Loucy (cell line): ENCODE results near the gene MAST4.

Experiments
- CTCF ChIP-seq: fragments of 200-600 bp; sonication (generic); conservative IDR thresholded peaks from 2 replicates; pipeline ENCODE4 v1.5.1; 2014; ENCODE audit warnings: mild to moderate bottlenecking, antibody characterized with exemption, low read length
- EZH2phosphoT487 ChIP-seq: fragments of 200-600 bp; IDR thresholded peaks from 2 replicates; pipeline ENCODE4 v1.6.1; 2018; ENCODE audit warnings: antibody characterized with exemption, mild to moderate bottlenecking, moderate library complexity, borderline replicate concordance

GRCh38 chr5:67211926-67212325 is 615.7 kb downstream of the MAST4 start:
- TF ChIP-seq CTCF (no peak), EZH2phosphoT487 (no peak)
